HG02759 (cell line): ENCODE results near the gene TAF5L.
"Not testable (repeated sequence)": the region's sequence is repeated elsewhere in the genome, so short reads cannot be mapped to it uniquely, and the experiment has no call there.

Source experiments
- ATAC-seq: cut with Tn5 transposase; IDR thresholded peaks from one replicate; pipeline ENCODE4 v1.9.1; 2021; ENCODE audit warnings: mild to moderate bottlenecking, moderate library complexity; ENCODE audit not compliant: unreplicated experiment

TAF5L gene

DNA sequence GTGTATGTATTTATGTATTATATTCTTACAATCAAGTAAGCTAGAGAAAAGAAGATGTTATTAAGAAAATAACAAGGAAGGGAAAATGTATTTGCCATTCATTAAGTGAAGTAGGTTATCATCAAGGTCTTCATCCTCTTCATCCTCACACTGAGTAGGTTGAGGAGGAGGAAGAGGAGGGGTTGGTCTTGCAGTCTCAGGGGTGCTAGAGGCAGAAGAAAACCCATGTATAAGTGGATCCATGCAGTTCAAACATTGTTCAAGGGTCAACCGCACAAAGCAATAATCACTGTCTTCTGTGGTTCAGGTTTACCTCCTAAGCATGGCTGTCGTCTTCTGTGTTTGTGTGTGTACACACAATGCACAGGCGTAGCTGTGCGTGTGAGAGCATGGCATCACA is 17.0 kb upstream of the TAF5L start:
- ATAC-seq = no peak

- ATAC-seq = no peak
These were observed 16.5 kb upstream of the TAF5L start for GRCh38 chr1:229642376-229642775.

DNA sequence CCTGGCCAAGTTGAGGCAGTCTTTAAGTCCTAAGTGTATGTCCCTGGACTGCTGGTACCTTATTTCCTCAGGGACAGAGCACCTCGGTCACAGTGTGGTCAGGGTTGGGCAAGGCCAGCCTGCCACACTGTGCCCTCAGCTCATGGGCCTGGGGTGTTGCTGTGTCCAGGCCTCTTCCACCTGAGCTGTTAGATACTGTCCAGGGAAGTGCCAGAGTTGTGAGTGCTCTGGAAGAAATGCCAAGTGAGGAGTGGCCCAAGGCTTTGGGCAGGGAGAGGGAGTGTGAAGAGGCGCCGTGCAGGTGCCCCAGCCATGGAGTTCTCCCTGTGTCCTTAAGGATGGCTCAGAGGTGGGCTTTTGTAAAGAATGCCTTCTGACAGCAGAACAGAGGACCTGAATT is 15.4 kb upstream of the TAF5L start:
- ATAC-seq = no peak

DNA sequence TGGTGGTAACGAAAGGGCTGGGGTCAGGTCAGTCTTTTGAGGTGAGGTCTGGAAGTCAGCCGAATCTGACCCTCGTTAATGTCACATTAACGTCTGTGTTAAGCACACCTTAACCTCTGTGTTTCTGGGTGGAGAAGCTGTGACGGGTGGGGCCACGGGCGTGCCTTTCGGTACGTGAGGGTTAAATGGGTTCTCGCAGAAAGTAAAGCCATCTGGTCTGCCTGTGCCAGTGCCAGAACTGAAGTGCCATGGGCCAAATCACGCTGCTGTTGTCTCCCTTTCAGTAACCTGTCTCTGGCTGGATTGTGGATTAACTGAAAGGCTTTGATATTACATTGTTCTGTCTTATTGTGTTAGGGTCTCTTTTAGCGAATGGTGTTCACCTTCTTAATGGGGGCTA is 14.5 kb upstream of the TAF5L start:
- ATAC-seq = no peak

- no peak for ATAC-seq
These were observed 11.8 kb upstream of the TAF5L start for GRCh38 chr1:229637746-229638145.

GRCh38 chr1:229636042-229636441 is 10.1 kb upstream of the TAF5L start:
- no peak for ATAC-seq

GRCh38 chr1:229631966-229632365 is 6.0 kb upstream of the TAF5L start:
- no peak for ATAC-seq

DNA sequence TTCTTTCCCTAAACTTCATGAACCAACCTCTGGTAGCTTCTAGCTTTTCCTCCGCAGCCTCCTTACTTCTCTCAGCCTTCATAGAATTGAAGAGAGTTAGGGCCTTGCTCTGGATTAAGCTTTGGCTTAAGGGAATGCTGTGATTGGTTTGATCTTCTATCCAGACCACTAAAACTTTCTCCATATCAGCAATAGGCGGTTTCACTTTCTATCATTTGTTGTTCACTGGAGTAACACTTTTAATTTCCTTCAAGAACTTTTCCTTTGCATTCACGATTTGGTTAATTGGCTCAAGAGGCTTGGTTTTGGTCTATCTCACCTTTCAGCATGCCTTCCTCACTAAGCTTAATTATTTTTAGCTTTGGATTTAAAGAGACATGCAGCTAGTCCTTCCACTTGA is 5.2 kb upstream of the TAF5L start:
- ATAC-seq = no peak

DNA sequence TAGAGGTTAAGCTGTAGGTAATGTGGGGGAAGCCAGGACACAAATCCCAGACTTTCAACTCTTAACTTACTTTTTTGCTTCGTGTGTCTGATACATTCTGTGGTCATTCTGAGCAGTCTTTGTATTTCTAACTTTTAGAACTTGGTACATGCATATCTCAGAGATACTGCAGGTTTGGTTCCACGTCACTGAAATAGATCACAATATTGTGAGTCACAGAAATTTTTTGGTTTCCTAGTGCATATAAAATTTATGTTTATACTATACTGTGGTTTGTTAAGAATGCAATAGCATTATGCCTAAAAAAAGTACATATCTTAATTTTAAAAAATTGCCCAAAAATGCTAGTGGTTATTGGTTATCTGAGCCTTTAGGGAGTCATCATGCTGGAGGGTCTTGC is 3.3 kb upstream of the TAF5L start:
- ATAC-seq = no peak

DNA sequence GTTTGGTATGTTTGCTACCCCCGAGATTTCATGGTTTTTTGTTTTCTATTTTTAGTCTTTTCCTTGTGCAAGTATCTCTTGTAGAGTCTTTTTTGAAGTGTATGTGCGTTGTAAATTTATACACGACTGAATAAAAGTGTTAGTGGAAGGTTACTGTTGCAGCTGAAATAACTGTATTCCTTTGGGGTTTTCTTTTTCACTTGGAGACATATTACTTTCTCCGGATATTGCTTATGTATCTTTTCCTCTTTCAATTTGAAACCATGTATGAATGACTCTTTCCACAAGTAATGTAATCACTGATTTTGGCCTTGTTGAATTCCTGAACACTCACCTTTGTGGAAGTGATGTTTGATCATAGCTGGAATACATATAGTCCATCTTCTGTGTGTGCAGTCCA is 1.1 kb upstream of the TAF5L start:
- ATAC-seq = no peak

GRCh38 chr1:229625071-229625914 is 629 bp downstream of the TAF5L start:
- peak; percentile 57 for ATAC-seq

DNA sequence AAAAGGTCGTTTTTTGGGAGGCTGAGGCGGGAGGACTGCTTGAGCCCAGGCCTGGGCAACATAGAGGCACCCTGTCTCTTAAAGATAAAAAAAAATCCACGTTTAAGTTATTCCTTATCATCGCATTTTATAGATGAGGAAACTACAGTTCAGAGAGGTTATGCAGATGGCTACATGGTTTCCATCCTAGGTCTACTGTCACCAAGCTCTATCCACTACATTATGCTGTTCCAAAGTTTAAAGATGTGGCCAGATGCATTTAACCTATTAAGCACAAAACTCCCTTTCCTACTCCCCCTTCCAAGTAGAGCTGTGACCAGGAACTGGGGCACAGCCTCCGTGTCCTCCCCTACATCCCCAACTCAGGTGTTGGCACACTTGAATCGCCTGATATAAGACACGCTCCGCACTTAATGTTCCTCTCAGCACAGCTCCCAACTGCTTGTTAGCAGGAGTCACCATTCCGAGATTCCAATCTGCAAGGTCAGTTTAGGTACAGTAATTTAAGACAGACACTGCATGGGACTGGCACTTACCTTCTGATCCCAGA is 1.3 kb downstream of the TAF5L start:
- ATAC-seq = no peak

- no peak for ATAC-seq
These were observed 2.1 kb downstream of the TAF5L start for GRCh38 chr1:229623838-229624237.

- no peak for ATAC-seq
These were observed 2.7 kb downstream of the TAF5L start for GRCh38 chr1:229623225-229623624.

GRCh38 chr1:229622641-229623120 is 3.2 kb downstream of the TAF5L start:
- ATAC-seq = not testable (repeated sequence)

- ATAC-seq = no peak
These were observed 4.3 kb downstream of the TAF5L start for GRCh38 chr1:229621663-229622062.

DNA sequence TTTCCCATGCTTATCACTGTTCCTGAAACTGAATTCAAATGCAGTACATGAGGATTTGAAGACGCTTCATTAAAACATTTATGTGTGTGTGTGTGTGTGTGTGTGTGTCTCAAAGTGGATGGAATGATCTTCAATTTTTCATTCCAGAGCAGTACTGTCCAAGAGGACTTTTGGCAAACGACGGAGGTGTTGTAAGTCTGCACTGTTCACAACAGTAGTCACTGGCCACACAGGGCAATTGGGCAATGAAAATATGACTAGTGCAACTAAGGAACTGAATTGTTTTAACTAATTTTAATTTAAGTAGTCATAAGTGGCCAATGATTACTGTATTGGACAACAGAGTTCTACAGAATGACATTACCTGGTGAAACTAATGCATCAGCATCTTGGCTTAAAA is 5.0 kb downstream of the TAF5L start:
- ATAC-seq = no peak

GRCh38 chr1:229619614-229620013 is 6.3 kb downstream of the TAF5L start:
- no peak for ATAC-seq

DNA sequence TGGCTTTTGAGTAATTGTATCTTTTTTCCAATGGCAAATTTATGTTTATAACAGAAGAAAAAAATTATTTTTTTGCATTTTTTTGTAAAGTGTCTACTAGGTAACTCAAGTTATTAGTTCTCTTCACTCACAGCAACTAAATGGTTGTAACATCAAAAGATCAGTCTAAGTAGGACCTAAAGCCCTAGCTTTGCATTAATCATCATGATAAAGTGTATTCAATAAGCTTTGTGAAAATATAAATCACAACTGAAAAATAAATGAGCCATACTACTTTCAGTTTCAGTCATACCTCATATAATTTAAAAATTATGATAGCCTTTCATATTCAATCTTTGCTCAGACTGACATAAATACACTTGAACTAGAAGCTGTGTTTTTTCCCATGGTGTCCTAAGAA is 6.9 kb downstream of the TAF5L start:
- no peak for ATAC-seq

GRCh38 chr1:229617351-229618100 is 8.4 kb downstream of the TAF5L start:
- no peak for ATAC-seq

GRCh38 chr1:229614701-229615100 is 11.2 kb downstream of the TAF5L start:
- no peak for ATAC-seq

- no peak for ATAC-seq
These were observed 12.0 kb downstream of the TAF5L start for GRCh38 chr1:229613938-229614337.
